Kasumi-1 (cell line): ENCODE measurements around the gene KCMF1.

Source experiments
- DNase-seq, 2 experiments: peaks; one replicate each; lab custom pipeline; 2025; lab: John Stamatoyannopoulos, UW

The KCMF1 gene

DNA sequence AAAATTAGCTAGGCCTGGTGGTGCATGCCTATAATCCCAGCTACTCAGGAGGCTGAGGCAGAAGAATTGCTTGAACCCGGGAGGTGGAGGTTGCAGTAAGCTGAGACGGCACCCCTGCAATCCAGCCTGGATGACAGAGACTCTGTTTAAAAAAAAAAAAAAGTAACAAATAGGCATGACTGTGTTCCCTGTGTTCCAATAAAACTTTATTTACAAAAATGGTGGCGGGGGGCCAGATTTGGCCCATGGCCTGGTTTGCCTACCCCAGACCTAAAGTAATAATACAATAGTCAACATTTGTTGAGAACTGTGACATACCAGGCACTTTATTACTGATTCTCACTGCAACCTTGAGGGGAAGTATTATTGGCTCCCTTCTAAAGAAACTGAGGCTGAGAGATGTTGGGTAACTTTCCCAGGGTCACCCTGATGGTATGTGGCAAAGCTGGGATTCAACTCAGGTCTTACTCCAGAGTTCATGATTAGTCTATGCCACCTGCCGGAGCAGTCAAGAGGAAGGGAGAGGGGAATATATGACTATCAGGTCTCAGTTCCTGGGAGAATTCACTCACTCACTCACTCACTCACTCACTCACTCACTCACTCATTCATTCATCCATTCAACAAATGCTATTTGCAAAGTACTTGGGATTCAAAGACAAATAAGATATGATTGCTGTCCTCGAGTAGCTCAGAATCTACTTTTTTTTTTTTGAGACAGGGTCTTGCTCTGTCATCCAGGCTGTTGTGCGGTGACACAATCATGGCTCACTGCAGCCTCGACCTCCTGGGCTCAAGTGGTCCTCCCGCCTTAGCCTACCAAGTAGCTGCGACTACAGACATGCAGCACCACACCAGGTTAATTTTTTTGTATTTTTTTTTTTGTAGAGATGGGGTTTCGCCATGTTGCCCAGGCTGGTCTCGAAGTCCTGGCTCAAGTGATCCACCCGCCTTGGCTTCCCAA, 14.3 kb upstream of the KCMF1 start:
- DNase-seq = no peak

DNA sequence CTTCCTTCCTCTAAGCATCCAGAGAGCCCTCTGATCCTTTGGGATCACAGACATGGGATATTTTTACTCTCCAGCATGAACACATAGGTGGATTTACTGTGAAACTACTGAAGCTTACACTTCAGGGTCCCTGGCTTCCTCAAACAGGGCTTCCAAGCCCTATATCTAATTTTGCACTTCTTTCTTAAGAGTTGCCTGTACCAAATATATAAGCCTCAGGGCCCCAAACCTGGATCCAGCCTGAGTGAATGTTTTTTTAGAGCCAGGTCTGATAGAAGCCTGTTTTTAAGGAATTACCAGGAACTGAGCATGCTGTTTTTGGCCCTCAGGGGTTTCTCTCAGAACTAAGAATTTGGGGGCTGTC, 13.2 kb upstream of the KCMF1 start:
- DNase-seq = no peak

DNA sequence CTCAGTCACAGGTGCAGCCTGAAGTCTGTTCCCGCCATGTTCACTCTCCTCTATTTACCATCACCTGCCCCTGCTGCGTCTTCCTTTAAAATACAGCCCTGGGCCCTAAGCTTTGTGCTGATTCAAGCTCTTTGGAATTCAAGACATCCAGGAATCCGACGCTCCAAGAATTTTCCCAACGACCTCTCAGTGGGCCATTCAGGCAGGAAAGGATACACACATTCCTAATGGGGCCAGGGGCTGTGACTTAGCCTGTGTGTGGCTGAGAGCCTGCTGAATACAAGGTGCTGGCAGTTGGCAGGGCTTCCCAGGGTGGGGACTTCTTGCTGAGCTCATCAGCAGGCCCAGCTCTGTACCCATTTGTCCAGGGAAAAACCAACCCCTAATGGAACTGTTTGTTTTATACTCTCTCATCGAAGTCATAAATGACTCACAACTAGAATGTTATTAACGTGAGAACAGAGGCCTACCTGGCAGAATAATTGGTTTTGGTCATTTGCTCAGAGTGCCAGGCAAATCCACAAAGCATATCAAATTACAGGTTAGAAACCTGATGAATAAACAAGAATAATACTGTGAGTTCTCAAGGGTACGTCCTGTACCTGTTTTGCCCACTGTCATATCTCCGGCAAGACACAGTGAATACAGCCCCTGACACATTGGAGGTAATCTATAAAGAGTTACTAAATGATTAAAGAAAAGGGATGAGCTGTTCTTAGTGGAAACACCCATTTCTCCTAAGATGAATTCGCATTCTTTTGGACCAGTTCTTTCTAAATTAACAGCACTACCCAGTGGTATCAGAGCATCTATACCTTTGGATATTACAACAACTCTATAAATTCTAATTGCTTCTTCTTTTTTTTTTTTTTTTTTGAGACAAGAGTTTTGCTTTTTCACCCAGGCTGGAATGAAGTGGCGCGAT, 12.6 kb upstream of the KCMF1 start:
- DNase-seq = no peak

DNA sequence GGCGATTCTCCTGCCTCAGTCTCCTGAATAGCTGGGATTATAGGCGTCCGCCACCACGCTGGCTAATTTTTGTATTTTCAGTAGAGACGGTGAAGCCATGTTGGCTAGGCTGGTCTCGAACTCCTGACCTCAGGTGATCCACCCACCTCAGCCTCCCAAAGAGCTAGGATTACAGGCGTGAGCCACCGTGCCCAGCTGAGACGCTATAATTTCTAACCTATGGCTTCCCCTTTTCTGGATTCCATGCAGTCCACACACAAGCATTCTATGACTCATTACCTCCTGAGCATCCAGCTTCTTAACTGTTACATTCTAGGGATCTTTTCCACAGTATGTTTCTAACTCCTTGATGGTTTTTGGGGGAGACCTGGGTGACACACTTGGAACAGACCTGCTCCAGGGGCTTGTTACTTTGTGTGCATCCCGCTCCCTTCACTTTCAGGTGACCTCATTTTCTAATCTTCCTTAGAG, 11.8 kb upstream of the KCMF1 start:
- peak; percentile 27 to 47 for DNase-seq

DNA sequence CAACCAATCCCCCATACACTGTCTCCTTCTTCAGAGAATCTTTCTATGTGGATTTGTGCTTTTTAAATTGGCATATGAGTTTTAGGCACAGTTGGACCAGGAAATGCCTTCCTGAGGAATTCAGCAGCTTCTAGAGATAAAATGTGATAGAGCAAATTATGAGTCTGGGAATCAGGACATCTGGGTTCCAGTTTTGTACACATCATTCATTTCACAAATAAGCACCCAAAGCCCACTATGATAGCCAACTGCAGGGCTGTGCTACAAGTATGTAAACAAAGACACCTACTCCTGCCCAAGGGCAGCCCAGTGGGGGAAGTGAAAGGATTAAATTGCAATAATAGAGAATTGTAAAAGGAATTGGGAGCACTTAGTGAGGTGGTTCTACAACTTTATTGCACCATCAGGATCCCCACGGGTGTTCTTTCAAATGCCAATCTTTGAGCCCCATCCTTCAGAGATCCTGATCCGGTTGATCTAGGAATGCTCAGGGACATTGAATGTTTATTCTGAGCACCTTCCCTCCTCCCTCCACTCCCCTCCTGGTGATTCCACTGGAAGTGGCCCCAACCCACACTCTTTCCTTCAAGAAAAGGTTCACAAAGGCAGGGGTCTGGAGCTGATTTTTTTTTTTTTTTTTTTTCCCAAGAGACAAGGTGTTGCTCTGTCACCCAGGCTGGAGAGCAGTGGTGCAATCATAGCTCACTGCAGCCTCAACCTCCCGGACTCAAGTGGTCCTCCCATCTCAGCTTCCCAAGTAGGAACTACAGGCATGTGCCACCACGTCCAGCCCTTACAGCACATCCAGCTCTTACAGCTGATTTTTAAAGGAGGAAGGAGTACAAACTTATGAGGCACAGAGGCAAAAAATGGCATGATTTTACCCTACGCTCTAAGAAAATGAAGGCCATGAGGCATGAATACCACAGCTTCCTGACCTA, 11.1 kb upstream of the KCMF1 start:
- no peak for DNase-seq

DNA sequence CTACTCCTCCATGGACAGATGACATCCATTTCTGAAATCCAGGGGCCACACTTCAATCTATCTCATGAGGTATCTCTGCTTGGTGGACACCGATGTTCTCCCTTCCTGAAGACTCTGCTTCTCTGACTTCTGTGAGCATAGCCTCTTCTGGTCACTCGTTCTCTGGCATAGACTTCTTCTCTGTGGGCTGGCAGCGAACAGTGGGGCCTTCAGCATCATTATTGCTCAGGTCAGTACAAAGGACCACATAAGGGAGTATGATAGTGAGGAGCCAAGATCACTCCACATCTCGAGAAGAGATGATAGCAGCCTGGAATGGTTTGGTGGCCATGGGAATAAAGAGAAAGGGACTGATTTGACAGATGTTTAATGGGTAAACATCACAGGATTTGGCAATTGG, 8.0 kb upstream of the KCMF1 start:
- DNase-seq = no peak

DNA sequence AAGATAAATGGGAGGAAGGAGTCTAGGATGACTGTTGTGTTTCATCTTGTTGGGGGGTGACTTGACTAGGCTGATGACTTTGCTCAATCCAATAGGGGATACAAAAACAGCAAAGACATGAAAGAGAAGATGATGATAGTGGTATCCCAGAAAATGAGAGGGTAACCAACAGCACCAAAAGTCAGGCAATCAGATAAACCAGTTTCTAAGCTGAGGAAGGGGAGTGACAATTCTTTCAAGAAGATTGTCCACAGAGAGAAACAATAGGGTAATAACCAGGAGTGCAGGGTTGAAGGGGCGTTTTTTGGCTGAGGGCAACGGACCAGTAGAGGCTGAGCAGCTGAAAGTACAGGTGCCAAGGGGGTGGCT, 7.7 kb upstream of the KCMF1 start:
- DNase-seq = no peak

DNA sequence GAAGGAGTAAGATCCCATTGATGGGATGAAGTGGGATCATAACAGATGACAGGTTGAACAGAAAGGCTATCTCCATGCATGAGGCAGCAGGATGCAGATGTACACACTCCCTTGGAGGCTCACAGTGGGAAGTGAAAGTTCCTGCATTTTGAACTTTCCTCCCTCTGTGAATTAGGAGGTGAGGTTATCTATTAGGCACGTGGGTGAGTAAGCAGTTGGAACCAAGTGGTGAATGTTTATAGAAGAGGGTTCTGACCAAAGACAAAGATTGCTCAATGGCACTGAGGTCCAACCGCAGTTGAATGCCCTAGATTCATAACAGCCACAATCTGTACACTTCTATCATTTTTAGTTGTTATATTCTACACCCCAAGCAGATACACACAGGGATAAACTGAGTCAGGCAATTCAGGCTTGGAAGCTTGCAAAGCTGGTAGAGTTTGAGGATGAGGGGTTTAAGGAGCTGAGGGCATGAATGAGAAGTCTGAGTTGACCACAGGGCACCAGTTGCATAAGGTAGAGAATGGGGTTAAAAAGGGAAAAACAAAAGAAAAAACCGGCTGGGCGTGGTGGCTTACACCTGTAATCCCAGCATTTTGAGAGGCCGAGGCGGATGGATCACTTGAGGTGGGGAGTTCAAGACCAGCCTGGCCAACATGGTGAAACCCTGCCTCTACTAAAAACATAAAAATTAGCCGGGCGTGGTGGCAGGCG, 7.1 kb upstream of the KCMF1 start:
- DNase-seq = no peak

DNA sequence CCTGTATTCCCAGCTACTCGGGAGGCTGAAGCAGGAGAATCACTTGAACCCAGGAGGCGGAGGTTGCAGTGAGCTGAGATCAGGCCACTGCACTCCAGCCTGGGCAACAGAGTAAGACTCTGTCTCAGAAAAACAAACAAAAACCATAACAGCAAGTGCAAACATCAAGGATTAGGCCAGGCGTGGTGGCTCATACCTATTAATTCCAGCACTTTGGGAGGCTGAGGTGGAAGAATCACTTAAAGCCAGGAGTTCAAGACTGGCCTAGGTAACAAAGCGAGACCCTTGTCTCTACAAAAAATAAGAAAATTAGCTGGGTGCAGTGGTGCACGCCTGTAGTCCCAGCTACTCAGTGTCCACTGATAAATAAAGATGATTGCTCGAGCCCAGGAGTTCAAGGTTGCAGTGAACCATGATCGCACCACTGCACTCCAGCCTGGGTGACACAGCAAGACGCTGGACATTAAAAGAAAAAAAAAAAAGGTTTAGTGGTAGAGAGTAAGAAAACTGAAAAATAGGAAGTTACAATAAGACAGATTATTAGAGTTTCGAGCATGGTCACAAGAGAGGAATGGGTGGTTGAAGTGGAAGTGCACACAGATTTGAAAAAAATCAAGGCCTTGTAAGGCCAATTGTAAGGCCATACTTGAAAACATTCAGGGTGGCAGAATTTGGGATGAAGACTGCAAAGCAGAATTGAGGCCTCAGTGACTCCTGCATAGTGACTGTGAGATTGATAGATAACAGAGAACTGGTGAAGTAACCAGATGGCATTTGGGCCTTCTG, 6.4 kb upstream of the KCMF1 start:
- DNase-seq = no peak

DNA sequence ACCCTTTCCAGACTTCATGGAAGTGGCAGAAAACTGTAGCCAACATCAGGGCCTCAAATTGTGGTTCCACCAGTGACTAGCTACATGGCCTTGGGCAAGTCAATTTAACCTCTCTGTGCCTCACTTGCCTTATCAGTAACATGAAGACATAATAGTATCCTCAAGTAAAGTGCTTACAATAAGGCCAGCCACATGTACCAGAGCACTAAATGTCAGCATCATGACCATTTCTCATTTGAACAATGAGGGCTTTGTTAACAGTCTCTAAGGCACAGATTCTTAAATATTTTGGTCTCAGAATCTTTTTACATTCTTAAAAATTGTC, 5.8 kb upstream of the KCMF1 start:
- DNase-seq = no peak

DNA sequence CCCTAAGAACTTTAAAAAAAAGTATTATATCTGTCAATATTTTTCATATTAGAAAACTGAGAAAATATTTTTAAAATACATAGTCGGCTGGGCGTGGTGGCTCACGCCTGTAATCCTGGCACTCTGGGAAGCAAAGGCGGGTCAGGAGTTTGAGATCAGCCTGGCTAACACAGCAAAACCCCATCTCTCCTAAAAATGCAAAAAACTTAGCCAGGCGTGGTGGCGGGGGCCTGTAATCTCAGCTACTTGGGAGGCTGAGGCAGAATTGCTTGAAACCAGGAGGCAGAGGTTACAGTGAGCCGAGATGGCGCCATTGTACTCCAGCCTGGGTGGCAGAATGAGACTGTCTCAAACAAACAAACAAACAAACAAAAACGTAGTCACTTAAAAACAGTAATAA, 5.1 kb upstream of the KCMF1 start:
- DNase-seq = no peak

DNA sequence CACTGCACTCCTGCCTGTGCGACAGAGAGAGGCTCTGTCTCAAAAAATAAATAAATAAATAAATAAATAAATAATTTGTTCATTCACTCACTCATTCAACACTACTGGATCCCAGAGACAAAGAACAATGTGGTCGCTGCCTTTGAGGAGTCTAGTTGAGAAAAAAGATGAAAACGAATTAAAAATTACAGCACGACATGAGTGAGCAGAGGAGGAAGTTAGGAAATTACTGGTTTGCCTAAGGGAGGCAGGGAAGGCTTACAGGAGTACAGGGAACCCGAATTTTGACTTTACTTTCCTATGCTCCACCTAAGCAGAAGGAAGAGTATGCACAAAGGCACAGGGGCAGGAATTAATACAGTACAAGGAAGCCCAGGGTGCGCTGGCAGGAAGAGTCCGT, 4.2 kb upstream of the KCMF1 start:
- no peak for DNase-seq

DNA sequence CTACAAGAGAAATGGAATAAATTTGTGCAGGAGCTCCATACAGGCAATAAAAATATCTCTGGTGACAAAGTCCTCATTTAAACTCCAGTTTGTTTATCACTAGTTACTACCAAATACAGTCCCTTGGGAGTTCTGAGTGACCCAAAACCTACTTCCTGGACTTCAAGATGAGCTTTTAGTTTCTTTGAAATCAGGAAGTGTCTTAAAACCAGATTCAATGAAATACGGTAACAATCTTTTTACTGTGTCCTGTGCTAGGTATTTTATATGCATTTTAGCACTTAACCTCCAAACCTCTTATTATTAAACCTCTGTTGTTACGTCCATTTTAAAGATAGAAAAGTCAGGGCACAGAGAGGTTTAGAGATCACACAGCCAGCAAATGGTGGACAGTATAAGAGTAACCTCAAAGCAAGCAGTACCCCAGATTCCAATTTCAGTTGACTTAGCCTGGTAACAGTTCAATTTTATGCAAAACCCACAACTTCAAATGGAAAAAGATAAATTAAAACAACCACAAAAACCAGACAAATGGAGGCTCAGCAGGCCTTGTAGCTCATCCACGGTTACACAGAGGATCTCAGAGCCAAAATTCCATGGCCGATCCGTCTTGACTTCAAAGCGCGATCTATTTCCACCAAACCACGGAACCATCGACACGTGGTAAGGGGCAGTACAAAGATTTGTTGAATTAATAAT, 1.3 kb upstream of the KCMF1 start:
- DNase-seq = peak; percentile 28 to 45

DNA sequence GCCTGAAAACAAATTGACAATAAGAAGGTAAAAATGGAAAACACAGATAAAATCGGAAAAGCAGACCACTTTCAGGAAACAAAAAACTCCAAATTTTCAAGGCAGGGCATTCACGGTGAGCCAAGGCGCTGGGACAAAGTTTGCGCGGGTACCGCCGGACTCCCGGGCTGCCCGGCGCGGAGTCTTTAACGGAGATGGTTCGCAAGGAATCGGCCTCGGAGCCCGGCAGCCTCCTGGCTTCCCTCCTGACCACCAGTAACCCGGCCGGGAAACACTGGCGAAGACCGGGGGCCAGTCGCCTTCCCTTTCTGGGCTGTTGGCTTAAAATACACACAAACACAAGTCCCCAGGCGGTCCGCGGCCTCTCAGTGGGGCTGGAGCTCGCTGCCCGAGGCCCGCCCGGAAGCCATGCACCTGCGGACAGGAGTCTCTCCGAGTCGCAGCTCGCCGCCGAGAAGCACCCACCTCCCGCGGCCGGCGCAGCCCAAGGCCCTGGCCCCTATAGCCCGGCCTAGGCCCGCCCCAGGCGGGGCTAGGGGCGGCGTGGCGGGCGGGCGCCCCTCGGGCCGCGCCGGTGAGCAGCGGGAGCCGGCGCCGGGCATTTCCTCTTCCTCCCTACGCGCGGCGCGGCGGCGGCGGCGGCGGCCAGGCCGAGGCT, 622 bp upstream of the KCMF1 start:
- DNase-seq = peak; percentile 62 to 65

DNA sequence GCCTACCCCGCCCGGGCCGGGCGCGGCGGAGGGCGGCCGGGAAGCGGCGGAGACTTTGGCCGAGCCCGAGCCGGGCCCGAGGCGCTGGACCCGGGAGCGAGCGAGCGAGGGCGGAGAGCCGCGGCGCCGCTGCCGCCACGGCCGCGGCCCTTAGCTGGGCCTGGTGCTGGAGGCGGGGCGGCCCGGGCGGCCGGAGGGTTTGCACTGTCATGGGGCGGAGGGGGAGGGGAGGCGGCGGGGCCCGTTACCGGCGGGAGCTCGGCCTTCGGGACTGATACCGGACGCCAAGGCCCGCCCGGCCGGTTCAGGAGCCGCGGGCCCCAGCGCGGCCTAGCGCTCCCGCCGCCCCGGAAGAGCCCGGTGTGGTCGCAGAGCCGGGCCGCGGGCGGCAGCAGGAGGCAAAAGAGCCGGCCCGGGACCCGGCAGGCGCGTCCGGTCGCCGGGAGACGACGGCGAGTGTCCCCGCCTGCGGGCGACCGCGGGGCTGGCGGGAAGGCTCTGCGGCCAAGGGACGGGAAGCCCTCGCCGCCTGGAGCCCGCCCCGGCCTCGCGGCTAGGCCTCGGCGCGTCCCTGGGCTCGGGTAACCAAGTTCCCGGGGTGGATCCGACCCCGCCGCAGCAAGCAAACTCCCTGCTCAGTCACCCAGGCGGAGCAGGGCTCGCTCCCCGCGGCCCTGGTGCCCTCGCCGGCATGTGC, 697 bp downstream of the KCMF1 start:
- peak; percentile 35 to 53 for DNase-seq

DNA sequence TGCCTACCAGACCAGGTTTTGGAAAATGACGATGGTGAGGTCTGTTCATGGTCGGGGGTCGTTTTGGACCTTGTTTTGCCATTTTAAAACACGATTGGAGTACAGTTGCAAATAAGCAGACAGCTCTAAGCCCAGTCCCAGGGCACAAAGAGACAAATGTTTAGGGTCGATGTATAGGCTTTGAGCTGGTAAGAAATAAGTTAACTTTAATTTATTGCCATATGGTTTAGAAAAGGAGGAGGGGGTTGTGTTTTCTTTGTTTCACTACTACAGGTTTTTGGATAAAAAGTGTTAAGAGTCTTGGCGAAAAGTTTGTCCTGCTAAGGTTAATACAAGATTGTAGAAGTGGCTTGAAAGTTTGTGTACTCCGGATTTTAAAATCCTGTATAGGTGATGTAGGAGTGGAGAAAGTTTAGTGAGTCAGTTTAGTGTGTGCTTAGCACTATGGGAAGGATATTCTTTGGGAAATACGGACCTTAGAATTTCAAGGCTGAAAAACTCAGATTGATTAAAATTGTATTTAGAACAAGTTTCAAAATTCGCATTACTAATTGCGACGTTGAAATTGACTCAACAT, 1.3 kb downstream of the KCMF1 start:
- peak in 1 of 2 experiments; percentile 51 for DNase-seq

DNA sequence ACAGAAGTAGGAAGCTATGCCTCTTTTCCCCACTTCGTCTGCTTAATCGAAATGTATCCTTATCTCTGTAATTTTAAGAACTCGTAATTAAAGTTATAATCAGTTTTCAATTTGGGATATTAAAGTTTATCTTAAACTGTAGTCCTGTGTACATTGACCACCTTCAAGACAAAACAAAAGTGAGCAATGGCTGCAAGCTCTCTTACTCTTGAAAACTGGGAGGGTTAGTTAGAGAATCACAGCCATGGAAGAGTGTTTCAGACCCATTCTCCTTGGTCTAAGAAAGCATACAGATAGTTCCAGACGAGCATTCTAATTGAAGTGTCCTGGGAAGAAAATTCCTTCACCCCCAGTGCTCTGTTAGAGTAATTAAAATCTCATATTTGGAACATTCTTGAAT, 2.0 kb downstream of the KCMF1 start:
- DNase-seq = no peak

DNA sequence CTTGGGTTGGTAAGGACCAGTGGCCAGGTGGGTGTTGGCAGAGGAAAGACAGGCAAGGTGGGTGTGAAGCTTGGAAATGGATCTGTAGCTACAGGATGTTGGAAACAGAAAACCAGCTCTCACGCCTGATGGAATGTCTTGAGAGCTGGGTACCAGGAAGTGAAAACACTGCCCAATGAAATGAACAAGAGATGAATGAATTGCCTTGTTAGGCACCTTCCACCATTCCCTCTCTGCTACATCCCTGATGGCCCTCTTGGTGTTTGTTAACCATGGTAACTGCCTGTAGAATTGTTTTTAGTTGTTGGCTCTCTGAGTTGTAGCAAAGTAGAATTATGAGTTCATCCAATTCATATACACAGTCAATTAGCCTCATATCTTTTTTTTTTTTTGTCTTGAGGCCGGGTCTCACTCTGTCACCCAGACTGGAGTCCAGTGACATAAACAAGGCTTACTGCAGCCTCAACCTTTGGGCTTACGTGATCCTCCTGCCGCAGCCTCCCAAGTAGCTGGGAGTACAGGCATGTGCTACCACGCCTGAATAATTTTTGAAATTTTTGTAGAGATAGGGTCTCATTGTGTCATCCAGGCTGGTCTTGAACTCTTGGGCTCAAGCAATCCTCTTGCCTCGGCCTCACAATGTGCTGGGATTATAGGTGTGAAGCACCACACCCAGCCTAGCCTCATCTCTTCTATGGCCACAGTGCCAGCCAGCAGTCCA, 9.5 kb downstream of the KCMF1 start:
- DNase-seq = no peak
